OCI-LY1 (cell line): Measurements from ENCODE around the gene MYH14.

Experiments used
- H2AFZ ChIP-seq: fragments of 200-600 bp; sonication (generic), shearing (Covaris generic); 2 replicates; pipeline ENCODE4 v1.6.0; 2014; ENCODE audit warnings: antibody characterized with exemption, mild to moderate bottlenecking, low read length
- H3F3A ChIP-seq: fragments of 200-600 bp; sonication (generic), shearing (Covaris generic); 2 replicates; pipeline ENCODE4 v1.6.0; 2014; ENCODE audit warnings: mild to moderate bottlenecking, antibody characterized with exemption, low read length, moderate library complexity; ENCODE audit not compliant: insufficient read depth
- H3K27ac ChIP-seq: fragments of 200-600 bp; sonication (generic); 2 replicates; pipeline ENCODE4 v1.5.1; 2014; ENCODE audit warnings: low read length, mixed run types, mild to moderate bottlenecking, low read depth; ENCODE audit not compliant: poor library complexity, severe bottlenecking
- H3K27me3 ChIP-seq: fragments of 200-600 bp; sonication (generic); 2 replicates; pipeline ENCODE4 v1.6.0; 2014; ENCODE audit warnings: antibody characterized with exemption, mild to moderate bottlenecking, low read length, moderate library complexity; ENCODE audit not compliant: insufficient read depth
- H3K36me3 ChIP-seq: fragments of 200-600 bp; sonication (generic); 2 replicates; pipeline ENCODE4 v1.6.1; 2014; ENCODE audit warnings: mild to moderate bottlenecking, antibody characterized with exemption, low read length, moderate library complexity, mixed read lengths; ENCODE audit not compliant: insufficient read depth
- H3K4me1 ChIP-seq: fragments of 200-600 bp; sonication (generic); 2 replicates; pipeline ENCODE4 v1.5.1; 2014; ENCODE audit warnings: mild to moderate bottlenecking, low read length, moderate library complexity; ENCODE audit not compliant: insufficient read depth, severe bottlenecking
- H3K4me2 ChIP-seq: fragments of 200-600 bp; sonication (generic), shearing (Covaris generic); 2 replicates; pipeline ENCODE4 v1.6.1; 2014; ENCODE audit warnings: low read length
- H3K4me3 ChIP-seq: fragments of 200-600 bp; sonication (generic); 2 replicates; pipeline ENCODE4 v1.5.1; 2014; ENCODE audit warnings: low read length, low read depth, mild to moderate bottlenecking, mixed read lengths; ENCODE audit not compliant: poor library complexity, severe bottlenecking
- H3K79me2 ChIP-seq: fragments of 200-600 bp; shearing (Covaris generic); 2 replicates; pipeline ENCODE4 v1.6.1; 2016; ENCODE audit warnings: mixed run types, low read length, mixed read lengths; ENCODE audit not compliant: insufficient read depth
- H3K9ac ChIP-seq: fragments of 200-600 bp; sonication (generic), shearing (Covaris generic); 2 replicates; pipeline ENCODE4 v1.6.1; 2014; ENCODE audit warnings: mild to moderate bottlenecking, low read length, mixed read lengths
- H3K9me2 ChIP-seq: fragments of 200-600 bp; sonication (generic), shearing (Covaris generic); 2 replicates; pipeline ENCODE4 v1.6.1; 2014; ENCODE audit warnings: low read depth, mild to moderate bottlenecking, low read length, mixed read lengths
- H3K9me3 ChIP-seq: fragments of 200-600 bp; shearing (Covaris generic); 2 replicates; pipeline ENCODE4 v1.6.1; 2014; ENCODE audit warnings: low read length, mixed read lengths
- H4K20me1 ChIP-seq: fragments of 200-600 bp; sonication (generic), shearing (Covaris generic); 2 replicates; pipeline ENCODE4 v1.6.0; 2016; ENCODE audit warnings: mild to moderate bottlenecking, low read length; ENCODE audit not compliant: insufficient read depth
- CTCF ChIP-seq: fragments of 200-600 bp; sonication (generic), shearing (Covaris generic); IDR thresholded peaks from 2 replicates; pipeline ENCODE4 v1.5.1; 2017; ENCODE audit warnings: mild to moderate bottlenecking, antibody characterized with exemption, low read length, moderate library complexity, mixed read lengths
- EZH2 ChIP-seq: fragments of 200-600 bp; sonication (generic), shearing (Covaris generic); IDR thresholded peaks from 2 replicates; pipeline ENCODE4 v1.8.0; 2017; ENCODE audit warnings: borderline replicate concordance, mixed run types, mild to moderate bottlenecking, antibody characterized with exemption, low read length, moderate library complexity, mixed read lengths

Gene MYH14

GRCh38 chr19:50293263-50294004 is 90.0 kb downstream of the MYH14 start:
- Histone ChIP-seq H3K9me2 (no peaks in the 10 kb centered on the region), H4K20me1 (no peaks in the 10 kb centered on the region), H3K27me3 (peaks cover 2% of the 10 kb centered on the region; the same call in 1 of the 2 replicates), H3K79me2 (no peaks in the 10 kb centered on the region), H3K9ac (no peak overlapping the region), H3K36me3 (no peaks in the 10 kb centered on the region), H3K27ac (no peak overlapping the region), H3K9me3 (no peaks in the 10 kb centered on the region), H3F3A (no peaks in the 10 kb centered on the region), H3K4me3 (no peak overlapping the region), H2AFZ (no peak overlapping the region), H3K4me2 (no peak overlapping the region), H3K4me1 (no peaks in the 10 kb centered on the region)
- TF ChIP-seq CTCF (no peak), EZH2 (no peak)

DNA sequence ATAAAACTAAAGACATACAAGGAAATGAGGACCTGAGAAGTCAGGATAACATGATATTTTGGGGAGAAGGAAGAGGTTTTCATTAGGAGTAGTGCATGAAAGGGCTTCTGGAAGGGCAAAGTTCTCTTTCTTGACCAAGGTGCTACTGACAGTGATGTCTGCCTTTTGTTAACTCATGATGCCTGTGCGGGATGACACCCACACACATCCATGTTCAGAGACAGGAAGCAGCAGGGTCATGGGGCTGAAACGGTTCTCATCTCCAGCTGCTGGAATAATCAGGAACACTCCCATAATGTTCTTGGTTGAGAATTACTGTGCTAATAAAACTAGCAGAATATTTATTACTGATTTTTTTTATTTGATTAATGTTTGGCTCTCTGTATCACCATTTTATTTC is 96.6 kb downstream of the MYH14 start:
- no peaks in the 10 kb centered on the region for H3K4me1 ChIP-seq
- H3F3A ChIP-seq: no peaks in the 10 kb centered on the region
- H2AFZ ChIP-seq: no peak overlapping the region
- no peak overlapping the region for H3K9ac ChIP-seq
- H3K9me2 ChIP-seq: no peaks in the 10 kb centered on the region
- H3K27me3 ChIP-seq: no peaks in the 10 kb centered on the region; the same call in 1 of the 2 replicates
- no peak overlapping the region for H3K4me2 ChIP-seq
- TF ChIP-seq EZH2 (no peak), CTCF (no peak)
- H3K79me2 ChIP-seq: no peaks in the 10 kb centered on the region
- no peaks in the 10 kb centered on the region for H3K36me3 ChIP-seq
- no peaks in the 10 kb centered on the region for H3K9me3 ChIP-seq
- H3K27ac ChIP-seq: no peak overlapping the region
- no peaks in the 10 kb centered on the region for H4K20me1 ChIP-seq
- H3K4me3 ChIP-seq: no peak overlapping the region

GRCh38 chr19:50300814-50301606 is 97.6 kb downstream of the MYH14 start:
- no peaks in the 10 kb centered on the region for H3K4me1 ChIP-seq
- H3K4me3 ChIP-seq: no peak overlapping the region
- no peaks in the 10 kb centered on the region for H3K79me2 ChIP-seq
- no peak overlapping the region for H3K4me2 ChIP-seq
- no peaks in the 10 kb centered on the region for H3K9me2 ChIP-seq
- H3K9ac ChIP-seq: no peak overlapping the region
- no peaks in the 10 kb centered on the region; the same call in 1 of the 2 replicates for H3K27me3 ChIP-seq
- no peak overlapping the region for H3K27ac ChIP-seq
- TF ChIP-seq EZH2 (no peak), CTCF (no peak)
- no peaks in the 10 kb centered on the region for H3F3A ChIP-seq
- H3K36me3 ChIP-seq: no peaks in the 10 kb centered on the region
- no peaks in the 10 kb centered on the region for H4K20me1 ChIP-seq
- H2AFZ ChIP-seq: no peak overlapping the region
- H3K9me3 ChIP-seq: no peaks in the 10 kb centered on the region
